ENCODE data around the gene WDPCP.
"Not testable (repeated sequence)": the region's sequence is repeated elsewhere in the genome, so short reads cannot be mapped to it uniquely, and the experiment has no call there.

The WDPCP gene

GRCh38 chr2:63537306-63537705 lies 51.0 kb downstream of the WDPCP start:
- DNase-seq, result no peak

GRCh38 chr2:63530704-63531279 lies 57.5 kb downstream of the WDPCP start:
- no peak for DNase-seq

GRCh38 chr2:63525905-63526304 lies 62.4 kb downstream of the WDPCP start:
- no peak for DNase-seq

GRCh38 chr2:63522950-63523349 lies 65.3 kb downstream of the WDPCP start:
- no peak for DNase-seq

- DNase-seq, result no peak
Observed at GRCh38 chr2:63520793-63521192, 67.5 kb downstream of the WDPCP start.

DNA sequence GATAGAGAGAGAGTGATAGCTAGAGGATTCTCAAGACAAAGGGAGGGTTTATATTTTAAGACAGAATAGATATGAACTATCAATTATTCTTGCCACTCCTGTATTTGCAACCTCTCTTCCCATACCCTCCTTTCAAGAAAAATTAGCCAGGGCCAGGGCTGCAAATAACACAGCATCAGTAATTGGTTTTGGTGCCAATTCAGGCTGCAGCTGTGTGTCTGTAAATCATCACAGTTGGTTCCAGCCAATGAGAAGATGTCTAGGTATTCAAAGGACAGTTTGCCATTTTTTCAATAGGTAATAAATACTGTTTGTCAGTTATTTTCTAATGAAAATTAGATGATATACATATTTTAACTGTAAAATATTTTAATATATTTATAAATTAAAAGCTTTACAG lies 73.5 kb downstream of the WDPCP start:
- no peak for DNase-seq

- no peak for DNase-seq
Observed at GRCh38 chr2:63514237-63514716, 74.0 kb downstream of the WDPCP start.

- no peak for DNase-seq
Observed at GRCh38 chr2:63506320-63506719, 82.0 kb downstream of the WDPCP start.

DNA sequence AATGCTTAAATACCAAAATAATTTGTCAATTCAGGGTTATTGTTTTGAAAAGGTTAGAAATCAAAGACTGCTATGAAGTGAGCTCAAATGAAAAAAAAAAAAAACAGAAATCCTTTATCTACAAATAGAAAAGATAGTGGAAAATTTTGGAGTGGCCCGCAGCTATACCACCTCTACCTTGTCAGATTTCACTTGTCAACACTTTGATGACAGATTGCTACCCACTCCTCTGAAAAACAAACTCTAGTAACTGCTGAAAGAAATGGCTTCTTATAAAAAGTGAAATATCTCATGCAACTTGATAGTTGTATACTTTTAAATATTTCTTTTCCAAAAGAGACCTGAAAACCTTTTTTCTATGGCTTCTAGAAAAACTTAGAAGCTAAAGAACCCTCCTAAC lies 84.5 kb downstream of the WDPCP start:
- no peak for DNase-seq

DNA sequence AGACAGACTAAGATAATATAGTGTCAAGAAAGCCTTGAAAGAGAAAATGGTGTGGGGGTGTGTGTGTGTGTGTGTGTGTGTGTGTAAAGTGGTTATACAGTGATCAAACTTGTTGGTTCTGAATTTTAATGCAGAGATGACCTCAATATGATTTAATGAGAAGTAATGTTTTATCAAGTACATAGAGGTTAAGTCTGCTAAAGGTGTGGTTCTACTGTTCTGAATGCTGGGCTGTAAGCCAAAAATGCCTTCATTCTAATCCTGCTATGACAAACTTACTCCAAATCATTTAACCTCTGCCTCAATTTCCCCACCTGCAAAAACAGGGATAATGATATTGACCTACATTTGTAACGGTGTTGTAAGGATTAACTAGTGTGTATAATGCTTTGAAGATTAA lies 87.9 kb downstream of the WDPCP start:
- no peak for DNase-seq

GRCh38 chr2:63497576-63497975 lies 90.7 kb downstream of the WDPCP start:
- no peak for DNase-seq

GRCh38 chr2:63494968-63495367 lies 93.3 kb downstream of the WDPCP start:
- DNase-seq, result no peak

DNA sequence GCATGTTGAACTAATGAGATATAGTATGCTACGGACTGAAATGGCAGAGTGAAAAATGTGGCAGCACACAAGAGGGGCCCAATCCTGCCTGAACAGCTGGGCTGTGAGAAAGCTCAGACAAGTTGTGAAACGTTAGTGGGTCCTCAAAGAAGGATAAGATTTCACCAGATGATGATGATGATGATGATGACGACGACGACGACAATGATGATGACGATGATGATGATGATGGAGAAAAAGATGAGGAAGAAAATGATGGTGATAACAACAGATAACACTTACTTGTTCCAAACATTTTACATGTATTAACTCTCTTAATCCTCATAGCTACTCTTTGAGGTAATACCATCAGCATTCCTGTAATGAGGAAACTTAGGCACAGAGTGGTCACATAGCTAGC lies 94.2 kb downstream of the WDPCP start:
- DNase-seq, result no peak

- DNase-seq, result peak; percentile 2
Observed at GRCh38 chr2:63488118-63488713, 100.1 kb downstream of the WDPCP start.

DNA sequence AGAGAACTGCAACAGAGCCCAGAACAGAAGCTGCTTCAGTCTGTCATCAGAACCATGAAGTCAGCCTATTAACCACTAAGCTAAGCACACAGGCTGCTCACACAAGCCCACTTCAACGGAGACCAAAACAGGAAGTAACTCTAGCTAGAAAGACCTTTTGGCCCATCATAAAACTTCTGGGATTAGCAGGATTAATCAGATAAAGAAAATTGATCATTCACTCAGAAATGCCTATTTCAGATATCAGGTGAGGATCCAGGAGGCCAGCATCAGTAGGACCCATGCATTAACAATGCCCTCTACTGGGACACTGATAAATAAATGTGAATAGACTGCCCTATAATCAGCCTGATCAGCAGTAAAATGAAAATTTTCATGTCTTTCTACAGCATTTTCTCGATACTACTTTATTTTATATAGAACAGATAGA lies 101.4 kb downstream of the WDPCP start:
- no peak for DNase-seq

DNA sequence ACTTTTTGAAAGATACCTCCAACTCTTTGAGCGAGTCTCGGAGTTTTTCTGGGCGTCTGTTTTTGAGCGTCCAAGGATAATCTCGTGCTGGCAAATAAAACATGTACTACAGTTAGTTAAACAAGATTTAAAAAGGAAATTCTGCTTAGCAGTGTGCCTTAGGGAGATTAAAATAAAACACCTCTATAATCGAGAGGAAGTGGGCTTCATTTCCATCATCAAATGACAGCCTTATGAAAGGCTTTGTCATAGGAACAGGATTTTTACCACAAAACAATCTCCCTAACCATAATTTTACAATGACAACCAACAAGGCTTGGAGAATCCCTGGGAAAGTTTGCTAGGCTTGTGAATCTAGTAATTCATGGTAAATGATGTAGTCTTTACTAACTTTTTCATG lies 103.4 kb downstream of the WDPCP start:
- no peak for DNase-seq

DNA sequence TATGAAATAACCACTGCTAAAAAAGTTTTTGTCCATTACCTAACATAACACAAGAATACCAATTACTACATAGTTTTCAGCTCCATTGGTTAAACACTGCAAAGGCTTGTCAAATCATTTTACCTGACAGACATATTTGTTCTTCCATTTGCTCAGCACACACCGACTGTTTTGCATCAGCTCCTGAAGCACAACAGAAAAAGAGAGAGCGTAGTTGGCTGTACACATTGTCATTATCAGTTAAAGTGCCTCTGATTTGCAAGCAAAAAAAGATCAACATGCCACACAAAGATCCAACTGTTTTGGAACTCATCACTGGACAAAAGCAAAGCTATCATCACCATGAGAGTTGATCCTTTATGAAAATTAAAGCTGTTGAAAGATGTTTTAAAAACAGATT lies 103.8 kb downstream of the WDPCP start:
- no peak for DNase-seq

DNA sequence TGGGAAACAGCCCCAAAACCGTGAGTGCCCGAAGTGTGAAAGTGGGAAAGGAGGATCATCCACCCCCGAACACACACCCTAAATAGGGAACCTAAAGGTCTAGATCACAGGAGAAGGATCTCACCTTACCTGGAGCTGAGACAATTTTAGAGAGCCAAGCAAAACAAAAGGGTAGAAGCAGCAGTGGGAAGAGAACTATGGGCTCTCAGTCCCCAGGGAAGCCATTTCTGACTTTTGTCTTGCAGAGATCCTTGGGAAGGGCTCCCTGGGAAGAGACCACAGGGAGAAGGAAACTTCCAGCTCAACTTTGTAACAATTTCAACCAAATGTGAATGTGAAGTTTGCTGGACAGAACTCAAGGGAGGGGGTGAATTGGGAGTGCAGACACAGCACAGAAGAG lies 110.6 kb downstream of the WDPCP start:
- DNase-seq, result no peak

- not testable (repeated sequence) for DNase-seq
Observed at GRCh38 chr2:63469313-63469712, 119.0 kb downstream of the WDPCP start.

- no peak for DNase-seq
Observed at GRCh38 chr2:63465633-63466032, 122.6 kb downstream of the WDPCP start.

DNA sequence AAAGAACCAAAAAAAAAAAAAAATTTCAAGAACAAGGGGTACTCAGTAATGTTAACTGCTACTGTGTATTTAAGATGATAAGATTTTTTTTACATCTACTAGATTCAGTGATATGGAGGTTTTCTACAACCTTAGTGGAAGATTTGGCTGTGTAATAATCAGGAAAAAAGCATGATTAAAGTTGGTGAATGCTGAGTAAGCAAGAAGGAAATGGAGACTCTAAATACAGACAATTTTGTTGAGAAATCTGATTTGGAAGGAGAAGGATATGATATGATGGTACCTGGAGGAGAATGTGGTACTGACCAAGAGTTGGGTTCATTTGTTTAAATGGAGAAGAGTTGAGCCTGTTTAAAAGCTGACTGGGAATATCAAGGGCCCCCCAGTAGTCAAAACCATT lies 125.1 kb downstream of the WDPCP start:
- no peak for DNase-seq

DNA sequence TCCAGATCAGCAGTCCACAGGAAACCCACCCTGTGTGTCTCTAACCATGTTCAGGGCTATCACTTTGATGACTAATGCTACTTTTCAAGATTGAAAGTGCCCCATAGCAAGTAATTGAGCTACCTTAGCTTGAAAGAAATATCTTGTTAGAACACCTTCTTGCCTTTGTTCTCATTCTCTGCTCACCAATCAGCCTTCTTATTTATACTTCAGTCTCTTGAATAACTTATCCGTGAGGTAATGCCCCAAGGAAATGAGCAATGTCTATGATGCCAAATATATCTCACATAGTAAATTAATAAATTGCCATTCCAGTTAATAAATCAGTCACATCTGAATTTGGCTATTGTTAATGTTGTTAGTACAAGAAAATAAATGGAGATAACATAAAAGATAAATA lies 141.6 kb downstream of the WDPCP start:
- no peak for DNase-seq

GRCh38 chr2:63444565-63445288 lies 143.6 kb downstream of the WDPCP start:
- DNase-seq, result no peak

DNA sequence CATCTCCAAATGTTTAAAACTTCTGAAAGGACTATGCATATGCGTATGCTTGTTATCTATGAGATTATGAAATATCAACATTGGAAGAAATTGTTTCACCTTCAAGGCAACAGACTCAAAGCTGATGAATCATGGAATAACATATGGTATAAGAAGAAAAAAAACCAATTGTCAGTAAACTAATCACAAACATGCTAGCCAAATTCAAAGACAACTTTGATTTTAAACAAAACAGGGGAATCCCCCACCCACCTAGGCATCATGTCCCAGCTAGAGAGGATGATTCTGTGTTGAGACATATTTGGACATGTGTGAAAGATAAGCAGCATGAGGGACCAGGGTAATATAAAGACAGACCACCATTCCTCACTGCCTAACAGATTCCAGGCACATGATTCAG lies 147.7 kb downstream of the WDPCP start:
- DNase-seq, result no peak

All from stimulated activated CD4-positive, alpha-beta T cell treated with anti-CD3 and anti-CD28 coated beads, Interleukin-4, amount 100 ng/mL, for 1 hour (primary cell).